Measurements from ENCODE around the gene ERAS.
"Not testable (repeated sequence)": the region's sequence is repeated elsewhere in the genome, so short reads cannot be mapped to it uniquely, and the experiment has no call there.

Gene ERAS

DNA sequence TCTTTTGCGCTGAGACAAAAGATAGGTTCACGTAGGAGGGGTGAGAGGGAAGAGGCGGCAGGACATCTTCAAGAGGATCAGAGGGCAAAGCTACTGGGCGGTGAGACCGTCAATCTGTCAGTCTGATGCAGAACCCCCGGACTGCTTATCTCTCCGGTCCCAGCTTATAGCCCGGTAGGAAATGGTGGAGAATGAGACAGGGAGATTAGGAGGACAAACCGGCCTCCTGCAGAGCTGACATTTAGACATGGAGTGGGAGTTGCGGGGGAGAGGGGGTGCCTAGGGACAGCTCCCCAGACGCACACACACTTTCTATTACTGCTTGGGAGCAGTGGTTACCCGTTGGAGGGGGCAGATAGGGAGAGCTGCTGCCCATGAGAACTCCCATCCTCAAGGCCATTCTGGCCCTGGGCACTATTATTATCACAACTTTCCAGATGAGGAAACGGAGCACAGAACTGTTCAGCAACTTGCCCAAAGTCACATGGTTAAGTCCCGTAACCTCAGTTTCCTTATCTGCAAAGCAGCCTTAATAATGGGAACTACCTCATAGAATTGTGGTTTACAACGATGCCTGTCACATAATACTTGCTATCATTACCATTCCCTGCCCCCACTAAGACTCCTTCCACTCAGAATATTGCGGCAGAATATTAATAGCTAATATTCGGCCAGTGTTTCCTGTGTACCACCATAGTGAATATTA, 25.6 kb upstream of the ERAS start:
- peak in 1 of 3 experiments; percentile 37 for DNase-seq

DNA sequence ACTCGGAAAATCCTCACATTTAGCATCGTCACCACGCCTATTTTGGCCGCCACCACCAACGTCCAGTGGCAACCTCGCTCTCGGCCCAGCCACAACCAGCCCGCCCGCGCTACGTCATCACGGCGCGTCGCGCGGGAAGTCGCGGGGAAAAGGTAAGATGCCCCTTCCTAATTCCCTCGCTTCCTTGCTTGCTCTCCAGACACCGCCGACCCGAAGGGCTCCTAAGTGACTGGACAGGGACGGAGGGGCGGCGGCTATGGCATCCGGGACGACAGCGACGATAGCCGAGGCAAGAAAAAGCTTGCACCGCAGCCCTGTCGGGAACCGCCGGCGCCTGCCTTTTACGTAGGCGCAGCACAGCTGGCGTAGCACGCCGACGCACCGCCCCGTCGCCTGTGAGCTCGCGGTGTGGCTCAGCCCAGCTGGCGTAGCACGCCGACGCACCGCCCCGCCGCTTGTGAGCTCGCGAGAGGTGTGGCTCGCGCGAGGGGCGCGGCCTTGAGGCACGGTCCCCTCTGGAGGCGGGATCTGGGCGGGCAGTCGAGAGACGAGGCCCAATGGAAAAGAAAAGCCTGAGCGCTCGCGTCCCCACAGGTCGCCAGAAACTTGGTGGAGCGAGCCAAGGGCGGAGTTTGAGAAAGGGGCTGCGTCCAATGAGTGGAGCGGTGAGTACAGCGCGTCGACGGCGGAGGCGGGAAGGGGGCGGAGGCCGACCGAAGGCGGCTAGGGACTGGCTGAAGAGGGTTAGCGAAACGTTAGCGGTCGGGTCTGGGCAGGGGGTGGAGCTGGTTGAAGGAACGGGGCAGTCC, 24.8 kb upstream of the ERAS start, which contains the start of gene HDAC6:
TSS of gene HDAC6 (plus strand) at position 788 of the 809 bp plus-strand sequence. CDS start 626 bp downstream, outside the sequence.
- DNase-seq: peak; percentile 96 to 99 (median 97)

DNA sequence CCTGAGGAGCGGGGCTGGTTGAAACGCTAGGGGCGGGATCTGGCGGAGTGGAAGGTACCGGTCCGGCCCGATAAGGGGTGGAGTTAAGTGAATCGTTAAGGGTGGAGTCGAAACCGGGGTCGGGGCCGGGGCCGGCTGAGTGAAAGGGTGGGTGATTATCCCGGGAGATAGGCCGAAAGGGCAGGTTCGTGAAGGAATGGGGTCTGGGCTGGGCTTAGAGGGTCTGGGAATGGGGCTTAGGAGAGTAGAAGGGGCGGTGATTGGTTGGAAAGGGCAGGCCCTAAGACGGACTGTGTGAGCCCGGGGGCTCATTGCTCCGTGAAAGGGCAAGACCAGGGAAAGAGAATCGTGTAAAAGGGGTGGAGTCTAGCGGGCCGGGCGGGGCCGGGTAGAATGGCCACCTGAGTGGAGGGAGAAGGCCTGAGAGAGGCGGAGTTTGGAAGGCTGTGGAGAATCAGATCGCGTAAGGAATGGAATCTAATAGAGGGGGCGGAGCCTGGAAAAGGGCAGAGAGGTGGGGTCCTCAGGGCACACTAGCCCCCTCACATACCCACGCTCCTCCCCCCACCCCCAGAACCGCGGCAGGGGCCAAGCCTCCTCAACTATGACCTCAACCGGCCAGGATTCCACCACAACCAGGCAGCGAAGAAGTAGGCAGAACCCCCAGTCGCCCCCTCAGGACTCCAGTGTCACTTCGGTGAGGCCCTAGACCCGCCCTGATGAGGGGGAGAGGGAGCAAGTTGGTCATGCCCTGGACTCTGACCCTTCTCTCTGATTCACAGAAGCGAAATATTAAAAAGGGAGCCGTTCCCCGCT, 24.0 kb upstream of the ERAS start:
- peak; percentile 44 to 89 (median 80) for DNase-seq

DNA sequence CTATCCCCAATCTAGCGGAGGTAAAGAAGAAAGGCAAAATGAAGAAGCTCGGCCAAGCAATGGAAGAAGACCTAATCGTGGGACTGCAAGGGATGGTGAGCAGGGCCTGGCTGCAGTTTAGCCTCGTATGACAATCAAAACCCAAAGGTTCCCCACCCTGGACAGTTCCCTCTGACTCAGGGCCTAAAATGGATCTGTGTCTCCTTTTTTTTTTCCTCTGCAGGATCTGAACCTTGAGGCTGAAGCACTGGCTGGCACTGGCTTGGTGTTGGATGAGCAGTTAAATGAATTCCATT, 23.5 kb upstream of the ERAS start:
- DNase-seq: no peak

DNA sequence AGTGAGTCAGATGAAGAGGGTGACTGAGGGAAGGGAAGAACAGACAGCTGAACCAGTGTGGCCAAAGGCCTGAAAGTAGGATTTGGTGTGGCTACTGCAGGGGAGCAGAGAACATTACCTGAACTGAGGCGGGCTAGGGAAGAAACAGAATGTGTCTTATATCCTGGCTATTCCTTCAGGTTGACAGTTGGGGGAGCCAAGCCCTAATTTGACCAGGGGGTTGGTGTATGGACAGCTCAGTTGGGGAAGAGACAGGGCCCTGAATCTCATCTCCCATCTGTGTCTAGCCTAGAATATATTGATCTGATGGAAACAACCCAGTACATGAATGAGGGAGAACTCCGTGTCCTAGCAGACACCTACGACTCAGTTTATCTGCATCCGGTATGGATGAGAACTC, 20.2 kb upstream of the ERAS start:
- DNase-seq: peak in 1 of 3 experiments; percentile 13

DNA sequence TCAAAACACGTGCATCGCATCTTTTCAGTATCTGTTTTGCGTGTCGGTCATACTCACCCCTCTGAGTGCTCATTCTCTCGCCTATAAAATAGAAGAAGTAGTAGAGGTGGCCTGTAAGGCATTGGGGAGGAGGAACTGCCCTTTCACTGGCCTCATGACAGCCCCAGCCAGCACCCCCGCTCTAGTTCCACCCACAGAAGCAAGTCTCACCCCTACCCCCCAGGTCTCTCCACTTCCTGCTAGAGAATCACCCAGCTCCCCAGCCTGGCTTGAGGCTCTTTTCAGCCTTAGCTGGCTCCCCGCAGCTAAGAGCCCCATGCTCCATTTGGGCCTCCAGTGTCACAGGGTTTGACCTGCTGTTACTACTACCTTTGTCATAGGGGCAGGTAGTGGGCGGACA, 12.7 kb upstream of the ERAS start:
- DNase-seq: no peak

DNA sequence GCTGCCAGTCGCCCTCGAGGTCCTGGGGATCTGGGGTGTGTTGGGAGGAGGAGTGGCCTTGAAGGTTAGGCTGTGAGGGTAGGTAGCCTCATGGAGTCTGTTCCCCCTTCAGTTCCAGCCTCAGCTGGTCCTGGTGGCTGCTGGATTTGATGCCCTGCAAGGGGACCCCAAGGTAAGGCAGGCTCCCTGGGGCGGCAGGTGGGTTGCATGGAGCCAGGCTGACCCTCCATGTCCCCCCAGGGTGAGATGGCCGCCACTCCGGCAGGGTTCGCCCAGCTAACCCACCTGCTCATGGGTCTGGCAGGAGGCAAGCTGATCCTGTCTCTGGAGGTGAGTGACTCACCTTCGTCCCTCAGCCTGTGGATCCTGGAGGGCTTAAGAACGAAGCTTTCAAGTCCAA, 11.6 kb upstream of the ERAS start:
- no peak for DNase-seq

DNA sequence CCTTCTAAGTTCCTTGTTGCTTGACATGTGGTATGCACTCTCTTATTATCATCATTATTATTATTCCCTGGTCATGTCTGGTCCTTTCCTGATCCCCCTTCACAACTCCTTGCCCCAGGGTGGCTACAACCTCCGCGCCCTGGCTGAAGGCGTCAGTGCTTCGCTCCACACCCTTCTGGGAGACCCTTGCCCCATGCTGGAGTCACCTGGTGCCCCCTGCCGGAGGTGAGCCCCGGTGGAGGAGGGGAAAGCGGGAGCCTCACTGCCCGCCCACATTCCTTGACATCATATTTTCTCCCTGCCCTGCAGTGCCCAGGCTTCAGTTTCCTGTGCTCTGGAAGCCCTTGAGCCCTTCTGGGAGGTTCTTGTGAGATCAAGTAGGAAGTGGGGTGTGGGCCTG, 11.0 kb upstream of the ERAS start:
- DNase-seq: no peak

DNA sequence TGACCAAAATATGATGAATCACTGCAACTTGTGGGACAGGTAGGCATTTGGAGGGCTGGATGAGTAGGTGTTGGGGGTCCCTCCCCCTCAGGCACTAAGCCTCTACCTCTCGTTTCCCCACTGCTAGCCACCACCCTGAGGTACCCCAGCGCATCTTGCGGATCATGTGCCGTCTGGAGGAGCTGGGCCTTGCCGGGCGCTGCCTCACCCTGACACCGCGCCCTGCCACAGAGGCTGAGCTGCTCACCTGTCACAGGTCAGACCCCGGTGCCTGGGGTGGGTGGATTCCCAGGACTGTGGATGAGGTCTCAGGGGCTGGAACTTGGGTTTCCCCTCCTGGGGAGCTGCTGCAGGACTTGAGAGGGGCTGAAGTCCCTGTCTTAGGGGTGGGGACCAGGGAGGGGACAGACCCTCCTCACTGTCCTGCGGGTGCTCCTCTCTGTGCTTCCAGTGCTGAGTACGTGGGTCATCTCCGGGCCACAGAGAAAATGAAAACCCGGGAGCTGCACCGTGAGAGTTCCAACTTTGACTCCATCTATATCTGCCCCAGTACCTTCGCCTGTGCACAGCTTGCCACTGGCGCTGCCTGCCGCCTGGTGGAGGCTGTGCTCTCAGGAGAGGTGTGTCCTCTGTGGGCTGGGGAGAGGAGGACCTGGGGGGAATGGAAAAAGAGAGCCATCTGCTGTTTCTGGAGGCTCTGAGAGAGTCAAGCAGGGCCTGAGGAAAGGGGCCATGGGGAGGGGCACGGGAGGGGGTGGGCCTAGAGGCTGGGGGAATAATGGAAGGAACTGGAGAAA, 10.1 kb upstream of the ERAS start:
- no peak for DNase-seq

DNA sequence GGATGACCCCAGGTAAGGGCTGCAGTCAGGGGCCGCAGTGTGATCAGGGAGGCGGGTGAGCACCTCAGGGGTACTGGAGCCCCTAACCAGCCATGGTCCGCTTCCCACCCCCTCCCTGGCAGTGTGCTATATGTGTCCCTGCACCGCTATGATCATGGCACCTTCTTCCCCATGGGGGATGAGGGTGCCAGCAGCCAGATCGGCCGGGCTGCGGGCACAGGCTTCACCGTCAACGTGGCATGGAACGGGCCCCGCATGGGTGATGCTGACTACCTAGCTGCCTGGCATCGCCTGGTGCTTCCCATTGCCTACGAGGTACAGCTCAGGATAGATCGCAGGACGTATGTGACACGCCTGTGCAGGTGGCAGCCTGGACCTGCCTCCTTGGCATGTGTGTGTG, 8.2 kb upstream of the ERAS start:
- DNase-seq: no peak

DNA sequence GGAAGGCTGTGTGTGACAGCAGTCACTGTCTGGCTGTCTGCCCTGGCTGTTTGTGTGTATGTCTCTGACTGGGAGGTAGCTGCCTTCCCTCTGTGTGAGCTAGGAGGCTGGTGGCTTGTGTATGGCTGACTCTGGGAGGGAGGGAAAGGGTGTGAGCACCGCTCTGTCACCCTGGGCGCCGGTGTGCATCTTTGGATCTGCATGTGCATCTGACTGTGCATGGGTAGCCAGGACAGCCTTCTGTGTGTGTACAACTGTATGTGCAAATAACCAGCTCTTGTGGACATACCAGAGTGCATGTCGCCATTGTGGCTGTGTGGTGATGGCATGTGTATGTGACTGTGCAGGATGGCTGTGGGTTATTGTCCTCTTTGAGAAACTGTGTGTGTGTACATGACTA, 7.4 kb upstream of the ERAS start:
- no peak for DNase-seq

DNA sequence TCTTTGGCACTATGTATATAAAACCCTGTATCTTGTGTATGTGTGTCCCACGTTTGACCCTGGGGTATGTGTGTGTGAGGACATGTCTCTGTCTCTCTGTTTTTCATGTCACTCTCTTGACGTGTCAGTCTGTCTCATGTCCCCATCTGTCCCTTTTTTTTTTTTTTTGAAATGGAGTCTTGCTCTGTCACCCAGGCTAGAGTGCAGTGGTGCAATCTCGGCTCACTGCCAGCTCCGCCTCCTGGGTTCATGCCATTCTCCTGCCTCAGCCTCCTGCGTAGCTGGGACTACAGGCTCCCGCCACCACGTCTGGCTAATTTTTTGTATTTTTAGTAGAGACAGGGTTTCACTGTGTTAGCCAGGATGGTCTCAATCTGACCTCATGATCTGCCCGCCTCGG, 6.9 kb upstream of the ERAS start:
- DNase-seq: not testable (repeated sequence)

DNA sequence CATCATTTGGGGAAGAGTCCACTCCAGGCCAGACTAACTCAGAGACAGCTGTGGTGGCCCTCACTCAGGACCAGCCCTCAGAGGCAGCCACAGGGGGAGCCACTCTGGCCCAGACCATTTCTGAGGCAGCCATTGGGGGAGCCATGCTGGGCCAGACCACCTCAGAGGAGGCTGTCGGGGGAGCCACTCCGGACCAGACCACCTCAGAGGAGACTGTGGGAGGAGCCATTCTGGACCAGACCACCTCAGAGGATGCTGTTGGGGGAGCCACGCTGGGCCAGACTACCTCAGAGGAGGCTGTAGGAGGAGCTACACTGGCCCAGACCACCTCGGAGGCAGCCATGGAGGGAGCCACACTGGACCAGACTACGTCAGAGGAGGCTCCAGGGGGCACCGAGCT, 3.3 kb upstream of the ERAS start:
- DNase-seq: no peak

DNA sequence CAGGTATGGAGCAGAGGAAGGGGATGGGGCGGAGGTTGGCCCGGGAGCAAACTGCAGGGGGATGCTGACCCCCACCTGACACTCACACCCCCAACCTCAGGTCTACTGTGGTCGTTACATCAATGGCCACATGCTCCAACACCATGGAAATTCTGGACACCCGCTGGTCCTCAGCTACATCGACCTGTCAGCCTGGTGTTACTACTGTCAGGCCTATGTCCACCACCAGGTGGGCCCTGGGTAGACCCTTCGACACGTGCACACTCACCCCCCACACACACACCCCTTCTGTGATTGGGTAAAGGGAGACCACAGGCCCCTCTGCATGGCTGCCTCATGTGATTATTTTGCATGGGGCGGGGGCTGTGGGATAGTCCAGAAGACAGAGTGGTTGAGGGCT, 2.2 kb upstream of the ERAS start:
- DNase-seq: no peak

DNA sequence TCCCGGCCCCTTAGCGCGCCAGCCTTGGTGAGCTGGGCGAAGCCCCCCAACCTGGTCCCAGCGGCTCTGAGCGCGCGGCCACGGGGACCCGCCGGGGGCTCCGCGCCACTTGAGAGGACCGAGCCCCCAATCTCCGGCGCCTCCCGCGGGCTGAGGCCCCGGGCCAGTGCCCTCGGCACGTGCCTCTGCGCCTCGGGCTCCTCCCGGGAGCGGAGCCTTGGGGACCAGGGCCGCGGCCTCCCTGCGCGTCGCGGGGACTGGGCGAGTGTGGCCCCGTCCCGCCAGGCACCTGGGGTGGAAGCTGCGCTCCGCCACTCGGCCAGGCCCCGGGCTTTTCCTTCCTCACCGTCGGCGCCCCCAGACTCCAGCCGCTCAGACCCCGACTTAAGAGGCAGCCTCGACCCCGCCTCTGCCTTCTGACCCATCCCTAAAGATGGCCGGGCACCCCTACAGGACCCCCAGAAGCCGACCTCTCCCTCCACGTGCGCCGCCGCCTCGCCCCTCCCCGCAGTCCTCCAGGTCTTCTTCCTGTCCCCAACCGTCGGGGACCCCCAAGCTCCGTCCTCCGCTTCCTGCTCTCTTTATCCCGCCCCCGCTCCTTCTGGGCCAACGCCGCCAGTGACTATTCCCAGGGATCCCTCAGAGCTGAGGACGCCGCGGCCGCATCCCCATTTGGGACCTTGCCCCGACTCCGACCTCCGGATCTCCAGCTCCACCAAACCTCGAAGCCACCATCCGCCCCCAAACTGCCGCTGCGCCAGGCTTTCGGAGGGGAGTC, 752 bp downstream of the ERAS start:
- DNase-seq: no peak

DNA sequence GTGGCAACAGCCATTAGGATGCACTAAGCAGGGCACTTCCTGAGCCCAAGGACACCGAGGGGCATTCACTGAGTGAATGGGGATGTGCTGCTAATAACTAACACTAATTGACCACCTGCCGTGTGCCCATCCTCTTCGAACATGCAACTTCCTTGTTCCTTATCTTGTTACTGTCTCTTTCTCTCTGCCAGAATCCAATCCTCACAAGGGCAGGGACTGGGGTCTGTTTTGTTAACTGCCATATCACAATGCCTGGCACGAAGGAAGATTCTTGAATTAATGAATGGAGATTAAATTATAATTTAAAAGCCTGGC, 1.3 kb downstream of the ERAS start:
- no peak for DNase-seq

DNA sequence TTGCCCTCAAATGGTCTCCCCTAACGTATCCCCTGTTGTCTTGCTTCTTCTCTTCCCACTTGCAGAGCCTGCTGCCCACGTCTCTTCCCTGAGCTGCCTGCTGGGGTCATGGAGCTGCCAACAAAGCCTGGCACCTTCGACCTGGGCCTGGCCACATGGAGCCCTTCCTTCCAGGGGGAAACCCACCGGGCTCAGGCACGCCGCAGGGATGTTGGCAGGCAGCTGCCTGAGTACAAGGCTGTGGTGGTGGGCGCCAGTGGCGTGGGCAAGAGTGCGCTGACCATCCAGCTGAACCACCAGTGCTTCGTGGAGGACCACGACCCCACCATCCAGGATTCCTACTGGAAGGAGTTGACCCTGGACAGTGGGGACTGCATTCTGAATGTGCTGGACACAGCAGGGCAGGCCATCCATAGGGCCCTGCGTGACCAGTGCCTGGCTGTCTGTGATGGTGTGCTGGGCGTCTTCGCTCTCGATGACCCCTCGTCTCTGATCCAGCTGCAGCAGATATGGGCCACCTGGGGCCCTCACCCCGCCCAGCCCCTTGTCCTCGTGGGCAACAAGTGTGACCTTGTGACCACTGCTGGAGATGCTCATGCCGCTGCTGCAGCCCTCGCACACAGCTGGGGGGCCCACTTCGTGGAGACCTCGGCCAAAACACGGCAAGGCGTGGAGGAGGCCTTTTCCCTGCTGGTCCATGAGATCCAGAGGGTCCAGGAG, 2.9 kb downstream of the ERAS start:
- no peak for DNase-seq

DNA sequence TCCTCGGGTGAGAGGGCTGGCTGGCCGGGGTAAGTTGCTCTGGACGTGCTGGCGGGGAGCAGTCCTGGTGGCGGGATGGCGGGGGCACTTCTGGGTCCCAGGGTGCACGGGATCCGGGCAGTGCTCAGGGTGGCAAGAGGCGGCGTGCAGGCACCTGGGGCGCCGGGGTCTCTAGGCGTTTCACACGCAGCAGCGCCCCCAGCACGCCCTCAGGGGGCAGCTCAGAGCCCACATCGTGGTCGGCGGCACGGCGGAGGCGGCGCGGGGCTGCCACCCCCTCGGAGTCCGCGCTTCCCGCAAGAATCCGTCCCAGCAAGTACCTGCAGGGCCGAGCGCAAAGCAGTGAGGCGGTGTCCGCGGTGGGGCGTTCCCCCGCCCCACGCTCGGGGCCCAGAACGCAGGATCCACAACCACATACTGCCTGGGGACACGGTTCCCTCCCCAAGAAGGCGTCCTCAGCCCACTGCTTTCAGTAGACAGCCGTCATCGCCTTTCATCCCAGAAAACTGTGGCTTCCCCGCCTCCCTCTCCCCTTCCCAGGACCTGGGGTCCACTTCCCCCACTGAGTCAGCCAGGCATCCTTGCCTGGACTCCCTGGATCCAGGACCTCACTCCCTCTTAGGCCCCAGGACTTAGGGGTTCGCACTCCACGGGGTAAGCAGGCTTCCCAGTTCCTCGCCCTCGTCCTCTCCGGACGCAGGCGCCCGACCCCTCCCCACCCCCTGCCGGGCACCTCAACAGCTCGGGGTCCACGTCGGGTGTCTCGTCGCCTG, 5.0 kb downstream of the ERAS start:
- no peak for DNase-seq

DNA sequence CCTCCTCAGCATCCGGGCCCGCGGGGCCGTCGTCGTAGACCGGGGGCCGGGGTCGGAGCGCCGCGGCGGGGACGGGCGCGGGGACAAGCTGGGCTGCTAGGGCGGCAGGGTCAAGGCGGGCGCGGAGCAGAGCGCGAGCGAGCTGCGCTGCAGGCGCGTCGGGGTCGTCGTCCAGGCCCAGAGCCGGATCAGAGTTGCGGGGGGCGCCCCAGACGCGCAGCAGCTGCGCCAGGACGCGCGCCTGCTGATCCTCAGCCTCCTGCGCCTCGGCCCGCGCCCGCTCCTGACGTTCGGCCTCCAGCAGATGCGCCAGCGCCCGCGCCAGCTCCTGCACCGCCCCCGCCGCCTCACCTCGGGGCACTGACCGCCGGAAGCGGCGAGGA, 5.6 kb downstream of the ERAS start:
- no peak for DNase-seq

DNA sequence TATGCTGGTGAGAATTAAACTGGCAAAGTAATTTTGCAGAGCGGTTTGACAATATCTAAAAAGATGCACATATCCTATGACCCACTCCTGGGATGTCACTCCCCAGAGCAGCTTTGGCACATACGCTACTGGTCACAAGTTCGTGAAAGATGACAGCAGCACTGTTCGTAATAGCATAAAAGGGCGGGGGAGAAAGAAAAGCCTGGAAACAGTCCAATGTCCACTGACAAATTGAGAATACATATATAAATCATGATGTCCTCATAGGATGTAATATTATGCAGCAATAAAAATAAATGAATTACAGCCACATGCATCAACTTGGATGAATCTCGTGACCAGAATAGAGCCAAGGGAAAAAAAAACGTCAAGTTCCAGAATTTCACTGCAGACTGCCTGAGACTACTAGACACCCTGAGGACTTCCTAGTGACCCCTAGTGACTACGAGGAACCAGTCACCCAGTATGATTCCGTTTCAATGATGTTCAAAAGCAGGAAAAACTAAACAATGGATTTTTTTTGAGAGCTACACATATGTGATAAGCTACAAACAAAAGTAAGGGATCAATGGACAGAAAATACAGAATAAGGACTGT, 7.3 kb downstream of the ERAS start:
- peak in 1 of 3 experiments; percentile 33 for DNase-seq

DNA sequence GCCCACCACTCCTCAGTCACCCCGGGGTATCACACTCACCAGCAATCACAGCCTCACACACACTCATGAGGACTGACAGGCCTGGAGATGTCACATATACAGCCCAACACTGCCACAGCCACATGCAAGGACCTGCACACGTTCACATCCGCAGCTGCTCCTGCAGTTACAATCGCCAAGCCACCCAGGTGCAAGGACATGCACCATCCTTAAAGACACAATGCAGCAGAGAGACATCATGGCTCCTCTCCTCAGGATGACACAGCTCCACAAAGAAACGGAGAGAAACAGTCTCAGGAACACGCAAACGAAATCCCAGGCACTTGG, 8.0 kb downstream of the ERAS start:
- peak in 1 of 3 experiments; percentile 66 for DNase-seq
